GM19043 (cell line): ENCODE measurements around the gene GLB1L2.
"Not testable (repeated sequence)": the region's sequence is repeated elsewhere in the genome, so short reads cannot be mapped to it uniquely, and the experiment has no call there.

ENCODE experiments used
- ATAC-seq: cut with Tn5 transposase; IDR thresholded peaks from one replicate; pipeline ENCODE4 v1.9.1; 2021; ENCODE audit warnings: low read depth; ENCODE audit not compliant: unreplicated experiment

GLB1L2 gene

GRCh38 chr11:134322553-134322952 lies 9.2 kb upstream of the GLB1L2 start:
- ATAC-seq: no peak

GRCh38 chr11:134328433-134328832 lies 3.4 kb upstream of the GLB1L2 start:
- no peak for ATAC-seq

GRCh38 chr11:134330611-134331353 lies 1.0 kb upstream of the GLB1L2 start:
- no peak for ATAC-seq

GRCh38 chr11:134332189-134332631 lies 422 bp downstream of the GLB1L2 start:
- ATAC-seq: no peak

- no peak for ATAC-seq
Observed at GRCh38 chr11:134332782-134333181, 994 bp downstream of the GLB1L2 start.

GRCh38 chr11:134333312-134333711 lies 1.5 kb downstream of the GLB1L2 start:
- ATAC-seq: no peak

GRCh38 chr11:134333946-134334345 lies 2.2 kb downstream of the GLB1L2 start:
- no peak for ATAC-seq

GRCh38 chr11:134334796-134335571 lies 3.2 kb downstream of the GLB1L2 start:
- no peak for ATAC-seq

GRCh38 chr11:134337051-134337450 lies 5.3 kb downstream of the GLB1L2 start:
- no peak for ATAC-seq

- ATAC-seq: no peak
Observed at GRCh38 chr11:134338068-134338467, 6.3 kb downstream of the GLB1L2 start.

- ATAC-seq: no peak
Observed at GRCh38 chr11:134338654-134339053, 6.9 kb downstream of the GLB1L2 start.

- no peak for ATAC-seq
Observed at GRCh38 chr11:134339756-134340155, 8.0 kb downstream of the GLB1L2 start.

GRCh38 chr11:134340354-134340964 lies 8.7 kb downstream of the GLB1L2 start:
- no peak for ATAC-seq

- ATAC-seq: no peak
Observed at GRCh38 chr11:134341805-134342571, 10.2 kb downstream of the GLB1L2 start.

GRCh38 chr11:134342572-134343340 lies 11.0 kb downstream of the GLB1L2 start:
- ATAC-seq: no peak

- no peak for ATAC-seq
Observed at GRCh38 chr11:134343646-134344045, 11.9 kb downstream of the GLB1L2 start.

GRCh38 chr11:134344497-134345236 lies 12.9 kb downstream of the GLB1L2 start:
- ATAC-seq: not testable (repeated sequence)

GRCh38 chr11:134345237-134345550 lies 13.4 kb downstream of the GLB1L2 start:
- no peak for ATAC-seq
